HG02588 (cell line): ENCODE results near the gene THSD4.

ENCODE experiments used
- ATAC-seq: cut with Tn5 transposase; IDR thresholded peaks from one replicate; pipeline ENCODE4 v1.9.1; 2021; ENCODE audit warnings: mild to moderate bottlenecking, moderate library complexity; ENCODE audit not compliant: unreplicated experiment

Gene THSD4

GRCh38 chr15:71691081-71691457, 575.8 kb downstream of the THSD4 start:
- ATAC-seq = no peak

GRCh38 chr15:71691458-71692417, 576.5 kb downstream of the THSD4 start:
- ATAC-seq = no peak

GRCh38 chr15:71697236-71697635, 582.0 kb downstream of the THSD4 start:
- ATAC-seq = no peak

GRCh38 chr15:71698030-71698429, 582.8 kb downstream of the THSD4 start:
- ATAC-seq = no peak

- no peak for ATAC-seq
Measured at GRCh38 chr15:71698742-71699141, 583.5 kb downstream of the THSD4 start.

GRCh38 chr15:71699977-71700376, 584.7 kb downstream of the THSD4 start:
- ATAC-seq = no peak

- ATAC-seq = no peak
Measured at GRCh38 chr15:71701808-71702207, 586.5 kb downstream of the THSD4 start.

GRCh38 chr15:71702496-71702895, 587.2 kb downstream of the THSD4 start:
- no peak for ATAC-seq

GRCh38 chr15:71705151-71705550, 589.9 kb downstream of the THSD4 start:
- no peak for ATAC-seq

GRCh38 chr15:71706461-71707229, 591.4 kb downstream of the THSD4 start:
- no peak for ATAC-seq

- ATAC-seq = no peak
Measured at GRCh38 chr15:71707230-71708050, 592.2 kb downstream of the THSD4 start.

GRCh38 chr15:71708051-71708429, 592.8 kb downstream of the THSD4 start:
- ATAC-seq = no peak

- no peak for ATAC-seq
Measured at GRCh38 chr15:71708741-71709140, 593.5 kb downstream of the THSD4 start.

GRCh38 chr15:71709808-71710418, 594.6 kb downstream of the THSD4 start:
- ATAC-seq = no peak

GRCh38 chr15:71712182-71712581, 596.9 kb downstream of the THSD4 start:
- ATAC-seq = no peak

GRCh38 chr15:71713191-71713809, 598.0 kb downstream of the THSD4 start:
- ATAC-seq = no peak

- ATAC-seq = no peak
Measured at GRCh38 chr15:71715914-71716313, 600.6 kb downstream of the THSD4 start.

- no peak for ATAC-seq
Measured at GRCh38 chr15:71716990-71717389, 601.7 kb downstream of the THSD4 start.

- no peak for ATAC-seq
Measured at GRCh38 chr15:71718116-71718910, 603.0 kb downstream of the THSD4 start.
